K562 (cell line): ENCODE measurements around the gene MELK. TPM values are rescaled to one million over a fixed set of nuclear protein-coding genes. Genes with fewer than 3 reads are reported as not detected.

Experiments
- ATAC-seq: fragments of 200-7000 bp; cut with Tn5 transposase; 3 replicates; pipeline ENCODE4 v1.9.1; 2020; ENCODE audit warnings: moderate library complexity
- BruUV-seq: library from RNA; stranded (reverse); fragments of 400-500 nt; replicated peaks from 2 replicates; lab custom pipeline; 2021; lab: Mats Ljungman, UMichigan
- CTCF ChIA-PET: fragments of 300-600 bp; formaldehyde crosslinking; extraction: SDS; loops from one replicate; lab custom pipeline; 2021; ENCODE audit warnings: low intra/inter-chr PET ratio; lab: Yijun Ruan, JAX
- POLR2A ChIA-PET: fragments of 300-600, 350-650 bp; sonication (Branson Sonifier 250); formaldehyde crosslinking; extraction: SDS; loops from one replicate; lab custom pipeline; 2021; ENCODE audit warnings: antibody characterized with exemption, inconsistent platforms; lab: Yijun Ruan, JAX
- DNase-seq, 4 experiments: peaks; one replicate each; pipeline versions ENCODE4 v3.0.0 to v3.0.0-alpha.2; 2011 to 2018; ENCODE audit warnings: low spot score in 3 of 4, mixed read lengths in 3 of 4; ENCODE audit errors: extremely low read depth in 1 of 4
- FAIRE-seq: peaks from 2 replicates; lab custom pipeline; 2011; peaks lifted over from hg19 to GRCh38; lab: Jason Lieb, UNC
- H2AFZ ChIP-seq: 2 replicates; pipeline ENCODE4 v1.6.0; 2011; ENCODE audit warnings: low read depth, low read length, control low read depth, inconsistent platforms
- H3K27ac ChIP-seq: fragments of 200-600 bp; 3 replicates; pipeline ENCODE4 v1.8.0; 2011; ENCODE audit warnings: low read depth, mild to moderate bottlenecking, control low read depth, inconsistent platforms, low read length, moderate library complexity, mixed read lengths; ENCODE audit errors: extremely low read depth
- H3K27me3 ChIP-seq, 2 experiments: fragments of 300-600 bp in 1 of 2; 2 replicates in 1 of 2; 3 replicates in 1 of 2; pipeline versions ENCODE4 v1.6.0 to v1.8.0; 2011; ENCODE audit warnings: inconsistent platforms in 2 of 2, low read length in 2 of 2, mild to moderate bottlenecking in 1 of 2, mixed read lengths in 1 of 2, moderate library complexity in 1 of 2; ENCODE audit not compliant: control insufficient read depth in 2 of 2, insufficient read depth in 2 of 2
- H3K36me3 ChIP-seq: fragments of 300-600 bp; 3 replicates; pipeline ENCODE4 v1.8.0; 2011; ENCODE audit warnings: mild to moderate bottlenecking, low read length, inconsistent platforms; ENCODE audit not compliant: control insufficient read depth, insufficient read depth
- H3K4me1 ChIP-seq, 2 experiments: fragments of 200-600 bp in 1 of 2; replicated peaks in 1 of 2; 2 replicates in 1 of 2; 3 replicates in 1 of 2; pipeline versions ENCODE4 v1.5.1 to v1.8.0; 2011; ENCODE audit warnings: inconsistent platforms in 2 of 2, low read length in 2 of 2, mild to moderate bottlenecking in 1 of 2, mixed read lengths in 1 of 2, moderate library complexity in 1 of 2; ENCODE audit not compliant: control insufficient read depth in 2 of 2, insufficient read depth in 2 of 2
- H3K4me2 ChIP-seq: 2 replicates; pipeline ENCODE4 v1.6.1; 2011; ENCODE audit warnings: low read length, control low read depth, inconsistent platforms, mixed read lengths; ENCODE audit not compliant: insufficient read depth
- H3K4me3 ChIP-seq: fragments of 200-600 bp; sonication (generic), shearing (Covaris generic); 2 replicates; pipeline ENCODE4 v1.5.1; 2016; ENCODE audit warnings: control low read depth, inconsistent platforms
- H3K79me2 ChIP-seq: fragments of 200-600 bp; 3 replicates; pipeline ENCODE4 v1.8.0; 2011; ENCODE audit warnings: low read length, inconsistent platforms; ENCODE audit not compliant: control insufficient read depth, insufficient read depth
- H3K9ac ChIP-seq, 2 experiments: 2 replicates each; pipeline versions ENCODE4 v1.6.0 to v1.6.1; 2011; ENCODE audit warnings: low read depth in 2 of 2, low read length in 2 of 2, control low read depth in 1 of 2, inconsistent platforms in 1 of 2, mild to moderate bottlenecking in 1 of 2, mixed read lengths in 1 of 2; ENCODE audit not compliant: insufficient read depth in 1 of 2
- H3K9me1 ChIP-seq: one replicate; pipeline ENCODE4 v1.6.0; 2011; ENCODE audit warnings: inconsistent platforms, mild to moderate bottlenecking, low read length, moderate library complexity; ENCODE audit not compliant: control insufficient read depth, insufficient read depth
- H3K9me3 ChIP-seq: replicated peaks from 2 replicates; pipeline ENCODE4 v1.5.1; 2011; ENCODE audit warnings: low read depth, low read length, inconsistent platforms; ENCODE audit not compliant: control insufficient read depth, insufficient read depth
- H4K20me1 ChIP-seq: replicated peaks from 2 replicates; pipeline ENCODE4 v1.6.1; 2011; ENCODE audit warnings: low read length, inconsistent platforms, mixed read lengths; ENCODE audit not compliant: control insufficient read depth, insufficient read depth
- CLOCK ChIP-seq: fragments of 250-450 bp; sonication (Bioruptor Pico); IDR thresholded peaks from 2 replicates; pipeline ENCODE4 v1.4.0; 2020; ENCODE audit warnings: mild to moderate bottlenecking, moderate library complexity, borderline replicate concordance
- GTF2B ChIP-seq: IDR thresholded peaks from 2 replicates; pipeline ENCODE4 v1.6.1; 2011; ENCODE audit not compliant: insufficient read length; ENCODE audit errors: extremely low read depth
- HSF4 ChIP-seq: fragments of 250-450 bp; sonication (Bioruptor Pico); IDR thresholded peaks from 2 replicates; pipeline ENCODE4 v2.1.2; 2022; ENCODE audit warnings: mild to moderate bottlenecking, moderate library complexity, borderline replicate concordance
- ILF3 ChIP-seq: fragments of 450-650 bp; IDR thresholded peaks from 2 replicates; pipeline ENCODE4 v1.6.1; 2018; ENCODE audit warnings: antibody characterized with exemption, mild to moderate bottlenecking, moderate library complexity, borderline replicate concordance
- KAT7 ChIP-seq: sonication (generic); formaldehyde crosslinking; IDR thresholded peaks from 2 replicates; pipeline ENCODE4 v1.8.0; 2022; ENCODE audit warnings: missing genetic modification reagents, mild to moderate bottlenecking, borderline replicate concordance
- KLF6 ChIP-seq: fragments of 250-450 bp; sonication (Bioruptor Pico); IDR thresholded peaks from 2 replicates; pipeline ENCODE4 v1.4.0; 2020; ENCODE audit warnings: mild to moderate bottlenecking, moderate library complexity, borderline replicate concordance
- LEF1 ChIP-seq: fragments of 450-650 bp; IDR thresholded peaks from 2 replicates; pipeline ENCODE4 v1.6.1; 2016; ENCODE audit warnings: mild to moderate bottlenecking
- RBM34 ChIP-seq: fragments of 200-400 bp; formaldehyde crosslinking; IDR thresholded peaks from 2 replicates; pipeline ENCODE4 v1.6.1; 2018; ENCODE audit warnings: low read length, borderline replicate concordance; ENCODE audit not compliant: insufficient read depth
- TFE3 ChIP-seq: fragments of 450-650 bp; formaldehyde crosslinking; IDR thresholded peaks from 2 replicates; pipeline ENCODE4 v1.4.0; 2020; ENCODE audit warnings: mild to moderate bottlenecking, mixed read lengths
- UBTF ChIP-seq, 2 experiments: IDR thresholded peaks; 2 replicates each; pipeline ENCODE4 v1.6.1; 2012; ENCODE audit warnings: improper control_type of control experiment in 2 of 2, low read depth in 2 of 2, low read length in 2 of 2, borderline replicate concordance in 1 of 2
- ZBTB8A ChIP-seq: fragments of 450-650 bp; IDR thresholded peaks from 2 replicates; pipeline ENCODE4 v1.6.1; 2018; ENCODE audit warnings: mild to moderate bottlenecking, moderate library complexity; ENCODE audit not compliant: partially characterized antibody
- ZNF174 ChIP-seq: fragments of 250-450 bp; sonication (Bioruptor Pico); IDR thresholded peaks from 2 replicates; pipeline ENCODE4 v1.4.0; 2020; ENCODE audit warnings: mild to moderate bottlenecking
- ZNF311 ChIP-seq: fragments of 250-450 bp; sonication (Bioruptor Pico); IDR thresholded peaks from 2 replicates; pipeline ENCODE4 v1.4.0; 2020; ENCODE audit warnings: mild to moderate bottlenecking, moderate library complexity
- ZNF830 ChIP-seq: fragments of 250-450 bp; sonication (Bioruptor Pico); IDR thresholded peaks from 2 replicates; pipeline ENCODE4 v1.5.0; 2021; ENCODE audit warnings: mild to moderate bottlenecking
- ZSCAN29 ChIP-seq: fragments of 450-650 bp; IDR thresholded peaks from 2 replicates; pipeline ENCODE4 v1.6.1; 2017
- WGBS: fragments of 100-300 bp; shearing (Covaris generic); methylation state at CpG from one replicate; pipeline ENCODE4 v1.1.6; 2016; ENCODE audit warnings: low coverage, mixed read lengths; ENCODE audit not compliant: insufficient coverage; ENCODE audit errors: missing lambda C conversion rate; 5-methylcytosine and 5-hydroxymethylcytosine counted together
- in situ Hi-C: fragments of 300-500 bp; cut with MboI; formaldehyde crosslinking; loops from 4 replicates; pipeline ENCODE4 v1.15.0; 2018; ENCODE audit warnings: inconsistent platforms, mixed read lengths
- intact Hi-C: fragments of 100-400 bp; cut with micrococcal nuclease; formaldehyde crosslinking; loops from 2 replicates; pipeline ENCODE4 v1.14.2; 2022
- polyA plus RNA-seq, 8 experiments: library from polyadenylated mRNA; depleted of rRNA in 4 of 8; stranded (reverse) in 5 of 8; unstranded in 3 of 8; fragments of >200 nt; fragmentation: Nextera tagmentation in 2 of 8; fragmentation: Illumina TruSeq in 1 of 8; extraction: Ambion mirVana in 2 of 8; extraction: Trizol in 1 of 8; gene quantifications; 2 replicates each; pipeline versions ENCODE4 v1.2.1 to v1.2.3, GENCODE V29; 2011 to 2014; ENCODE audit warnings: inconsistent platforms in 1 of 8, missing spikeins in 1 of 8
- total RNA-seq, 7 experiments: library from RNA; depleted of rRNA in 6 of 7; stranded (reverse); fragments of >200 nt in 6 of 7; fragmentation: Illumina TruSeq in 2 of 7; extraction: Trizol in 2 of 7; gene quantifications; 2 replicates each; pipeline versions ENCODE4 v1.2.1 to v1.2.3, GENCODE V29; 2011 to 2021; ENCODE audit warnings: low replicate concordance in 1 of 7

Gene MELK
- total and polyA plus RNA-seq, 9 of the 15 experiments (the other 6 are each of a cell fraction or from before 2014, with no cell fraction given), result 33.3 to 57.3 (median 43.8) TPM

GRCh38 chr9:36550135-36550534 is 22.6 kb upstream of the MELK start:
- POLR2A ChIA-PET, result no interaction called here
- Histone ChIP-seq H3K4me3 (no peak overlapping the region), H3K9ac (no peak overlapping the region), H3K27ac (no peak overlapping the region), H3K27me3 (no peaks in the 10 kb centered on the region), H3K79me2 (no peaks in the 10 kb centered on the region), H4K20me1 (no peaks in the 10 kb centered on the region), H3K36me3 (no peaks in the 10 kb centered on the region), H3K4me2 (no peak overlapping the region), H3K4me1 (no peaks in the 10 kb centered on the region; a peak in 2 of 5 replicates), H3K9me3 (no peaks in the 10 kb centered on the region), H2AFZ (no peak overlapping the region), H3K9me1 (no peaks in the 10 kb centered on the region)
- WGBS, result 67% methylated on average over 5 of the region's 8 CpGs
- CTCF ChIA-PET, result no interaction called here
- DNase-seq, result no peak
- in situ Hi-C loops (loop anchor here (5.0 kb wide), 1 partner anchor 143 kb away; no protein-coding TSS in a partner anchor), intact Hi-C loops (no loop called here)
- no peak for ATAC-seq
- no peak for FAIRE-seq
- BruUV-seq, result no TSS peak
- TF ChIP-seq RBM34 (no peak), ZBTB8A (no peak), ZNF311 (CRISPR knock-in tag) (no peak), TFE3 (CRISPR knock-in tag) (no peak), KLF6 (no peak), LEF1 (no peak), ILF3 (no peak), GTF2B (no peak), ZNF830 (CRISPR knock-in tag) (no peak), CLOCK (CRISPR knock-in tag) (no peak), ZNF174 (CRISPR knock-in tag) (no peak), HSF4 (CRISPR knock-in tag) (no peak), KAT7 (CRISPR knock-in tag) (no peak), UBTF (IDR thresholded peaks at IDR 0.05; ENCODE audit: borderline replicate concordance in 1 of 2, low read depth in 2 of 2, low read length in 2 of 2) (no peak), ZSCAN29 (no peak)
